Measurements from ENCODE around the gene SLC22A5. TPM values are rescaled to one million over a fixed set of nuclear protein-coding genes. Genes with fewer than 3 reads are reported as not detected.

SLC22A5 gene
- 2.2 TPM for total RNA-seq

DNA sequence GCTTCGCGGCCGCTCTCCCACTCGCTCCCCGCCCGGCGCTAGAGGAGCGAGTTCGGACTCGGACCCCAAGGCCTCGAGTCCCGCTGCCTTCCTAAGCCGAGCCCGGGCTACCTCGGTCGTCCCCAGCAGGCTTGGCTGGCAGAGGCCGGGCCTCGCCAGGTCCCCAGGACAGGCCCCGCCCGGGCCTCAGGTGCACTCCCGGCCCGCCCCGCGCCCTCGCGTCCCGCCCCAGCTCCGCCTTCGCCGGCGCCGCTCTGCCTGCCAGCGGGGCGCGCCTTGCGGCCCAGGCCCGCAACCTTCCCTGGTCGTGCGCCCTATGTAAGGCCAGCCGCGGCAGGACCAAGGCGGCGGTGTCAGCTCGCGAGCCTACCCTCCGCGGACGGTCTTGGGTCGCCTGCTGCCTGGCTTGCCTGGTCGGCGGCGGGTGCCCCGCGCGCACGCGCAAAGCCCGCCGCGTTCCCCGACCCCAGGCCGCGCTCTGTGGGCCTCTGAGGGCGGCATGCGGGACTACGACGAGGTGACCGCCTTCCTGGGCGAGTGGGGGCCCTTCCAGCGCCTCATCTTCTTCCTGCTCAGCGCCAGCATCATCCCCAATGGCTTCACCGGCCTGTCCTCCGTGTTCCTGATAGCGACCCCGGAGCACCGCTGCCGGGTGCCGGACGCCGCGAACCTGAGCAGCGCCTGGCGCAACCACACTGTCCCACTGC is at the start of gene SLC22A5:
Gene SLC22A5, plus strand, starts transcription at position 237 of the 707 bp plus-strand sequence. Its CDS starts 263 bp downstream, at position 500.
- H3K9me3 ChIP-seq (ENCODE audit: low read depth, low read length): no peaks in the 10 kb centered on the region
- peak within 1 kb of the TSS; percentile 55 for H3K4me3 ChIP-seq (ENCODE audit: low read length)
- no peaks in the 10 kb centered on the region for H3K27me3 ChIP-seq (ENCODE audit: insufficient read depth, low read length)
- H3K4me1 ChIP-seq (ENCODE audit: insufficient read depth, low read length): peaks cover 43% of the 10 kb centered on the region

DNA sequence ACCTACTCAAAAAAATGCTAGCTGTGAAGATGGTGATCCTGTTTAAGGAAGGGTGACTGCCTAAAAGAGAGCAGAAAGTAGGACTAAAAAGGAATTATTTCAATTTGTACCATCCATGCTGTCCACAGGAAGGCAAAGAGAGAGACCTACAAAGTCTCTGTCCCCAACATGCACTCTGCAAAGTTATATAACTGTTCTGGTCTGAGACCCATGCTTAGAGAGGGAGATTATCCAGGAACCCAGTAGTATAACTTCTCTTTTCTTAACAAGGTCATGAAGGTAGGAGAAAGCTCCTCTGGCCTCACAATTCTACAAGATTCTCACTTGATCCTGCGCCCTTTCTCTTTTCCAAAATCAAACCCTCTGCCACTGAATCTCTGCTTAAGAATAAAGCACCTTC is 49.5 kb upstream of the SLC22A5 start:
- Histone ChIP-seq H3K9me3 (ENCODE audit: low read depth, low read length) (no peaks in the 10 kb centered on the region), H3K4me1 (ENCODE audit: insufficient read depth, low read length) (no peaks in the 10 kb centered on the region), H3K4me3 (ENCODE audit: low read length) (no peak overlapping the region), H3K27me3 (ENCODE audit: insufficient read depth, low read length) (no peaks in the 10 kb centered on the region)

DNA sequence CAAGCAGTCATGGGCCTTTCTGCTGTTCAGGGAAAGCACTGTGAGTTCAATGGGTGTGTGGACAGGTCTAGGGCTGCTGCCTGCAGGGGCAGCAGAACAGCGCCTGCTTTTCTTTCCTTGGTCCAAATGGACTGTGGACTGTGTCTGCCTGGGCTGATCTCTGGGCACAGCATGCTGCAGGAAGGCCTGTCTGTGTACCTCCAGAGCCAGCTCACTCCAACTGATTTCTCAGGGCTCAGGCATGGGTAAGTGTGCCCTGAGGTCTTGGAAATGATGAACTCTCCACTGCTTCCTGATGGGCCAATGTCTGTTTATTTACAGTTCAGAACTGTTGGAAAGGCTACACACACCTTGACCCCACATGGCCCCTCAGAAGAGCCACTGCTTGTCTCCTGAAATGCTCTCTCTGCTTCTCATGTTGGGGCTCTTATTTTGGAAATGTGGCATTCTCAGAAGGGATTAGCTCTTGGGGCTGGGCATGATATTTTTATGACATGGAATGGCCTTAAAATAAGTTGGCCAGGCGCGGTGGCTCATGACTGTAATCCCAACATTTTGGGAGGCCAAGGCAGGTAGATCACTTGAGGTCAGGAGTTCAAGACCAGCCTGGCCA is 48.3 kb upstream of the SLC22A5 start:
- H3K4me3 ChIP-seq (ENCODE audit: low read length): no peak overlapping the region

DNA sequence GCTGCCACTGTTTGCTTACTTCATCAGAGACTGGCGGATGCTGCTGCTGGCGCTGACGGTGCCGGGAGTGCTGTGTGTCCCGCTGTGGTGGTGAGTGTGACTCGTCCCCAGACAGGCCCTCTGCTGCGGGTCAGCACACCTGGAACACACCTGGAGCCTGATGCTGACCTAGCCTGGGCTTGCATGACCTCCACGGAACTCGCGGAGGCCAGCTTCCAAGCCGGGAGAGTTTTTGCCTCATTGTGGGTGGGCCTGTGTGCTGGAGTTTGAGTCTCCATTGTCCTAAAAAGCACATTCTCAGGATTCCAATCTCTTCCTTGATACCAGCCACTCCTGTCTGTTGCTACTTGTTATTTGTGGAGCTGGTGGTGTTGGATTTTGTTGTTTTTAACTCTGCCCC is 47.2 kb upstream of the SLC22A5 start:
- no peaks in the 10 kb centered on the region for H3K9me3 ChIP-seq (ENCODE audit: low read depth, low read length)
- no peak overlapping the region for H3K4me3 ChIP-seq (ENCODE audit: low read length)
- H3K4me1 ChIP-seq (ENCODE audit: insufficient read depth, low read length): no peaks in the 10 kb centered on the region
- no peaks in the 10 kb centered on the region for H3K27me3 ChIP-seq (ENCODE audit: insufficient read depth, low read length)

More for the DNA sequence above, 48.3 kb upstream of the SLC22A5 start:
- H3K4me1 ChIP-seq (ENCODE audit: insufficient read depth, low read length): no peaks in the 10 kb centered on the region
- no peaks in the 10 kb centered on the region for H3K27me3 ChIP-seq (ENCODE audit: insufficient read depth, low read length)
- H3K9me3 ChIP-seq (ENCODE audit: low read depth, low read length): no peaks in the 10 kb centered on the region

DNA sequence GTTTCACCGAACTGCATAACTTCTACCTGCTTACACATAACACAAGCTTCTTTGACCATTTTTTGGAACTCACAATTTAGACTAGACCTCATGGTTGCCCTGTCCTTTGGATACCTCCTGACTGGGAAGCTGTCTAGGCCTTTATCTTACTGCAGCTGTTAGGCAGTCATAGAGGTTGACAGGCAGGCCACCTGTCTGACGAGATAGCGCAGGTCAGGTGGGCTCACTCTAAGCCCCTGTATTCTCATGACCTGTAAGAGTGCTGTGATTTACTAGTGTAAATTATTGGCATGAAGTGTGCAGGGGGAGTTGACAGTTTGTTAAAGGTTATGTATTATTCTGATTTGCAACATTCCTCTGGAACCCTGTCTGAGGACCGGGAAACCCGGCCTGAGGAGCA is 46.3 kb upstream of the SLC22A5 start:
- H3K27me3 ChIP-seq (ENCODE audit: insufficient read depth, low read length): no peaks in the 10 kb centered on the region
- H3K9me3 ChIP-seq (ENCODE audit: low read depth, low read length): no peaks in the 10 kb centered on the region
- no peak overlapping the region for H3K4me3 ChIP-seq (ENCODE audit: low read length)
- H3K4me1 ChIP-seq (ENCODE audit: insufficient read depth, low read length): no peaks in the 10 kb centered on the region

DNA sequence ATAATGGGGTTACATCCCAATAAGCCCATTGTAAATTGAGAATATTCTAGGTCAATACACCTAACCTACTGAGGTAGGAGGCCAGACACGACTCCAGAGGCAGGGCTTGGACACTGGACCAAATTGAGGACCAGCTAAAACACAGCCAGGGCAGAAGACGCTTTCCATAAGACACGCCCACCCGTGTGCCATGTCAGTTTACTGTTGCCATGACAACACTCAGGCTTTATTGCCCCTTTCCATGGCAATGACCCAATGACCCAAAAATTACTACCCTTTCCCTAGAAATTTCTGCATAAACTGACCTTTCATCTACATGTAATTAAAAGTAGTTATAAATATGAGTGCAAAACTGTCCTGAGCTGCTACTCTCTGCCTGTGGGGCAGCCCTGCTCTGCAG is 43.8 kb upstream of the SLC22A5 start:
- no peaks in the 10 kb centered on the region for H3K27me3 ChIP-seq (ENCODE audit: insufficient read depth, low read length)
- H3K4me1 ChIP-seq (ENCODE audit: insufficient read depth, low read length): no peaks in the 10 kb centered on the region
- no peaks in the 10 kb centered on the region for H3K9me3 ChIP-seq (ENCODE audit: low read depth, low read length)
- H3K4me3 ChIP-seq (ENCODE audit: low read length): no peak overlapping the region

DNA sequence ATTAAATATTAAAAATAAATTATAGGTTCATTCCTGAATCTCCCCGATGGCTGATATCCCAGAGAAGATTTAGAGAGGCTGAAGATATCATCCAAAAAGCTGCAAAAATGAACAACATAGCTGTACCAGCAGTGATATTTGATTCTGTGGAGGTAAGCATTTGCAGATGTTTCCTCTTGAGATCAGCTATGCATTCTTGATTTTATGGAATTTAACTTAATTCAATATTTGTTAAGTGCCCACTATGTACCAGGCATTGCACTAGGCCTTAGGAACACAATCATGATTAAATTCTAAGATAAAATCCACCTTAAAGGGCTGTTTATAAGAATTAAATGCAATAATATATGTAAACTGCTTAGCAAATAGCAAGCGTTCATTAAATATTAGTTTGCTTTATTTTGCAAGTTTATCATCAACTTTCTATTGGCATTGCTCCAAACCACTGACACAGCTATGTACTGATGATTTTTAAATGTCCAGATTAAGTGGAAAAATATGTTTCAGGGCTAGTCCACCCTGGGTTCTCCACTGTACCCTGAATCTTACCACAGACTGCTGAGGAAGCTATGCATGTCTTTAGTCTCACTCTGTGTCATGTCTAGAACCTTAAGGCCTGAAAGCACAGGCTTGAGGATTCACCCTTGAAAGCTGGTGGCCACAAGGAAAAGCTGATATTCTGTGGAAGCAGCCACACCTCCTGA is 42.1 kb upstream of the SLC22A5 start:
- H3K4me3 ChIP-seq (ENCODE audit: low read length): no peak overlapping the region
- no peaks in the 10 kb centered on the region for H3K9me3 ChIP-seq (ENCODE audit: low read depth, low read length)
- H3K4me1 ChIP-seq (ENCODE audit: insufficient read depth, low read length): no peaks in the 10 kb centered on the region
- H3K27me3 ChIP-seq (ENCODE audit: insufficient read depth, low read length): no peaks in the 10 kb centered on the region

DNA sequence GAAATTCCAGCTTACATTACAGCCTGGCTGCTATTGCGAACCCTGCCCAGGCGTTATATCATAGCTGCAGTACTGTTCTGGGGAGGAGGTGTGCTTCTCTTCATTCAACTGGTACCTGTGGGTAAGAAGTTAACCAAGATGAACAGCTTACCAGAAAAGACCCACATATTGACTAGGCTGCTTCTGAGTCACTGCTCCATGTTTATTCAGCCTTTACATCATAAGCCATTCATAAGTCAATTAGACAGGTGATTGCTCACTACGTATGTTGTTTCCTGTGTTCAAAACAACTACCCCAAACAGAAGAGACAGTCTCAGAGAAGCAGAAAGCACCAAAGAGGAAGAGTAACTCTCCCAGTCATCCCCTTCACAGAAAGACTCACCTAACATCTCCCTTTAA is 34.7 kb upstream of the SLC22A5 start:
- Histone ChIP-seq H3K27me3 (ENCODE audit: insufficient read depth, low read length) (no peaks in the 10 kb centered on the region), H3K4me3 (ENCODE audit: low read length) (no peak overlapping the region), H3K9me3 (ENCODE audit: low read depth, low read length) (no peaks in the 10 kb centered on the region), H3K4me1 (ENCODE audit: insufficient read depth, low read length) (no peaks in the 10 kb centered on the region)

DNA sequence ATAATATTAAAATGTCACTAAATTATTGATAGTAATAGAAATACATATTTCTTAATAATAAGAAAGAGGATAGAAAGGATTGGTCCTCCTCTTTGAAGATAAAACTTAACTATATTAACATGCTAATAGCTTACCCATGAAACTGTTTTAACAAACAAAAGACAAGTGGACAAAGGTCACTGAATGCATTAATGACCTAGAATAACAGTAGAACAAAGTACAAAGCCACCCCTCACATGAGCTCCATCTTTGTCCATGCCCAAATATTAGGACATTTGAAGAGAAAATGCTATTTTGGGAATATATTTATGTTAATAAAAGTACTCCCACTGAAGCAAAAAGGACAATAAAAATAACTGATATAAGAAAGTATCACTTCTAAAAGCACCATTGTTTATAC is 34.1 kb upstream of the SLC22A5 start:
- H3K4me1 ChIP-seq (ENCODE audit: insufficient read depth, low read length): no peaks in the 10 kb centered on the region
- H3K4me3 ChIP-seq (ENCODE audit: low read length): no peak overlapping the region
- H3K27me3 ChIP-seq (ENCODE audit: insufficient read depth, low read length): no peaks in the 10 kb centered on the region
- H3K9me3 ChIP-seq (ENCODE audit: low read depth, low read length): no peaks in the 10 kb centered on the region

DNA sequence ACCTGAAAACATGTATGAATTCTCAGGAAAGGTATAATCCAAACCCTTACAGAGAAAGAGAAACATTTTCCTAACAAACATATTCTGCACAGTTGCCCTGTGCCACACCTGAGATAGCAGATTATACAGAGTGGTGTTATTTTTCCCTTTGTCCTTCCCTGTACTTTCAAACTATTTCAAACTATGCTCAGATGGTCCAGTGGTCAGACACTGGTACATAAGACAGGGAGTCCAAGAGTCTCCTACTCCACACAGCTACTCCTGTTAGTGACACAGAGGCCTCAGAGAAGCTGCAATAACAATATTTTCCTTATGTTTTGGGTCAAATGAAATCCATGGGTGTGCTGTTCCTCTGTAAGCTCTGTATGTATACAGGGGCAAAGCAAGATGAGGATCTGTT is 30.0 kb upstream of the SLC22A5 start:
- no peaks in the 10 kb centered on the region for H3K9me3 ChIP-seq (ENCODE audit: low read depth, low read length)
- H3K4me1 ChIP-seq (ENCODE audit: insufficient read depth, low read length): no peaks in the 10 kb centered on the region
- no peaks in the 10 kb centered on the region for H3K27me3 ChIP-seq (ENCODE audit: insufficient read depth, low read length)
- H3K4me3 ChIP-seq (ENCODE audit: low read length): no peak overlapping the region

DNA sequence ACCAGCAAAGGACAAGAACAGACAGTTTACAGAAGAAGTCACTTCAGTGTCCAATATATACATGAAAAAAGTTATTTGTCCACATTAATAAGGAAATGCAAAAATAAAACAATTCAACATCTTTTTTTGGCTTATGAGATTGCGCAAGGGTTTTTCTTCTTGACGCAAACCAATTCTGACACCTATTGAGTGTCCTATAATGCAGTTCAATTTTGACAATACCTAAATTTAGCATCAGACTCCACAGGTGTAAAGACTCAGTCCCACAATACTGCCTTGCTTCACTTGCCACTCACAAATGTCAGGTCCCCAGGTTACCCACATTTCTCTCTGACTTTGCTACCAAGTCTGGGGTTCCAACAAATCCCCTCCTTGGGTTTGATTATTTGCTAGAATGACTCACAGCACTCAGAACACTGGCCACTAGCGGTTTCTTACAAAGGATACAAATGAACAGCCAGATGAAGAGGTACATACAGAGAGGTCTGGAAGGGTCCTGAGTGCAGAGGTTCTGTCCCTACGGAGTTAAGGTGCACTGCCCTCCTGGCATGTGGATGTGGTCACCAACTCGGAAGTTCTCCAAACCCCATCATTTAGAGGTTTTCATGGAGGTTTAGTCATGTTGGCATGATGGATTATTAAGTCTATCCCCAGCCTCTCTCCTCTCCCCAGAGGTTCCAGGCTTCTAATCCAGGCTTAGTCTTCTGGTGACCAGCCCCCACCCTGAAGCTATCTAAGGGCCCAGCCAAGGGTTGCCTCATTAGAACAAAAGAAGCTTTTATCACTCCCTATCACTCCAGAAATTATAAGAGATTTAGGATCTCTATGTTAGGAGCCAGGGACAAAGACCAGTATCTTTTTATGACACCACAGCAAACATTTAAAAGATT is 27.0 kb upstream of the SLC22A5 start:
- H3K9me3 ChIP-seq (ENCODE audit: low read depth, low read length): no peaks in the 10 kb centered on the region
- no peaks in the 10 kb centered on the region for H3K27me3 ChIP-seq (ENCODE audit: insufficient read depth, low read length)
- H3K4me1 ChIP-seq (ENCODE audit: insufficient read depth, low read length): no peaks in the 10 kb centered on the region
- no peak overlapping the region for H3K4me3 ChIP-seq (ENCODE audit: low read length)

DNA sequence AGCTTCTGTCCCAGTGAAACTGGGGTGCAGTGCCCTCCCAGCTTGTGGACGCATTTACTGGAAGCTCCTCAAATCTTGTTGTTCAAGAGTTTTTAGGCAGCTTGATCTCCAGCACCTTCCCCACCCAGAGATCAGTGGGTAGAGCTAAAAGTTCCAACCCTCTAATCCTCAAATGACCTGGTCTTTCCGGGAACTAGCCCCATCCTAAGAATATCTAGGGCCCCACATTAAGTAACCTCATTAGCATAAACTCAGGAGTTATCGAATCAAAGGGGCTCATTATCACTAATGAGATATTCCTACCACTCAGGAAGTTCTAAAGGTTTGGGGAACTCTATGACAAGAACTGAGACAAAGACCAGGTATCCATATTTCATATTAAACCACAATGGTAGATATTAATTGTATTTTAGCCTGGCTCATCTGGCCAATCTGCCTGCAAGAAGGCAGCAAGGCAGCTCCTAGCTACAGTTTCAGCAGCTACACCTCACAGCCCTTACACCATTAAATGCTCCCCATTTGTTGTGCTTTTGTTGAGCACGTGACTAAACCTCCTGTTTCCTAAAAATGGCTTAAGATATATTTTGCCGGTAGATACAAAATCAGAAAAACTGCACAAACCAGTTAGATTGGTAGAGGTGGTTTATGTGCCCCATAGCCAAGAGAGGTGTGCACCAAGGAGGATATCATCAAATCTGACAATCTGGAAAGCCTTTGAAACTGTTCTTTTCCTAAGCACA is 24.6 kb upstream of the SLC22A5 start:
- H3K9me3 ChIP-seq (ENCODE audit: low read depth, low read length): no peaks in the 10 kb centered on the region
- H3K27me3 ChIP-seq (ENCODE audit: insufficient read depth, low read length): no peaks in the 10 kb centered on the region
- no peak overlapping the region for H3K4me3 ChIP-seq (ENCODE audit: low read length)
- no peaks in the 10 kb centered on the region for H3K4me1 ChIP-seq (ENCODE audit: insufficient read depth, low read length)

DNA sequence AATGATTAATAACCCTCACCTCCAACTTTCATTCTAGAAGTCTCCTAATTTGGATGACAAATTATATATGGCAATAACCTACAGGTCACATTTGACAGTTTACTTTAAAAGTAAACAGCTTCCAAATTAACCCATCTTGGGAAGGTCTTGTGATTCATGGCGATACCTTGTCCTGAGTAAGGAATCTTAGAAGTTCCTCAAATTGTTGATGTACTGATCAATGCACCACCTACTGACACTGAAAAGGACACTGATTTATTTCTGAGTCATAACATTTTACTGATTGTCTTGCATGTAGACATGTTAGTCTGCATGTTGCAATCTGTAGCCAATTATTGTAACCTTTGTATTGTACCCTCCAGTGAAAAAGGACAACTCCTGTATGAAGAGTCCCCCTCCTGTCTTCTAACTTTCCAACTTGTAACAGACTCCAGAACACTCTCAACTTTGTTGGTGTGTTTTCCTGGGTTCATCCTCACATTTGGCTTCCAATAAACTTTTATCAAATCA is 16.0 kb upstream of the SLC22A5 start:
- H3K27me3 ChIP-seq (ENCODE audit: insufficient read depth, low read length): no peaks in the 10 kb centered on the region
- peaks cover 33% of the 10 kb centered on the region for H3K4me1 ChIP-seq (ENCODE audit: insufficient read depth, low read length)
- H3K9me3 ChIP-seq (ENCODE audit: low read depth, low read length): no peaks in the 10 kb centered on the region
- H3K4me3 ChIP-seq (ENCODE audit: low read length): no peak overlapping the region
